Neuronal stem cell (in vitro differentiated cells): Measurements from ENCODE around the gene RNF10.
A peak's percentile ranks its signal among the peaks of the same experiment; 100 is the strongest.

Source experiments
- DNase-seq: peaks from one replicate; pipeline ENCODE4 v3.0.0-alpha.2; 2013; ENCODE audit warnings: low spot score
- H2AFZ ChIP-seq: one replicate; pipeline ENCODE4 v1.6.1; 2013; ENCODE audit warnings: mild to moderate bottlenecking, low read length, inconsistent platforms
- H2AK5ac ChIP-seq: 2 replicates; pipeline ENCODE4 v1.6.1; 2013; ENCODE audit warnings: low read depth, mild to moderate bottlenecking, inconsistent platforms, low read length, moderate library complexity, mixed read lengths
- H2BK120ac ChIP-seq: 2 replicates; pipeline ENCODE4 v1.6.1; 2013; ENCODE audit warnings: low read depth, mild to moderate bottlenecking, inconsistent platforms, low read length, moderate library complexity, mixed read lengths
- H2BK12ac ChIP-seq: one replicate; pipeline ENCODE4 v1.6.1; 2013; ENCODE audit warnings: low read length, inconsistent platforms
- H2BK15ac ChIP-seq: 2 replicates; pipeline ENCODE4 v1.6.1; 2013; ENCODE audit warnings: mild to moderate bottlenecking, low read length, inconsistent platforms, mixed read lengths
- H2BK5ac ChIP-seq: one replicate; pipeline ENCODE4 v1.6.1; 2013; ENCODE audit warnings: inconsistent platforms, mild to moderate bottlenecking, low read length, moderate library complexity
- H3K14ac ChIP-seq: one replicate; pipeline ENCODE4 v1.6.1; 2013; ENCODE audit warnings: low read length, inconsistent platforms
- H3K18ac ChIP-seq: 2 replicates; pipeline ENCODE4 v1.6.1; 2013; ENCODE audit warnings: low read length, inconsistent platforms
- H3K23ac ChIP-seq: 2 replicates; pipeline ENCODE4 v1.6.1; 2013; ENCODE audit warnings: low read depth, mild to moderate bottlenecking, mixed read lengths, low read length, inconsistent platforms; ENCODE audit not compliant: poor library complexity
- H3K27ac ChIP-seq: replicated peaks from 3 replicates; pipeline ENCODE4 v1.5.1; 2013; ENCODE audit warnings: low read length, inconsistent platforms
- H3K27me3 ChIP-seq, 3 experiments: 2 replicates each; pipeline ENCODE4 v1.6.1; 2013; ENCODE audit warnings: low read length in 3 of 3, mild to moderate bottlenecking in 2 of 3, inconsistent platforms in 1 of 3, low read depth in 1 of 3, mixed read lengths in 1 of 3, moderate library complexity in 1 of 3; ENCODE audit not compliant: control insufficient read depth in 3 of 3, insufficient read depth in 3 of 3
- H3K36me3 ChIP-seq, 2 donors: replicated peaks in 1 of 2; 2 replicates each; pipeline ENCODE4 v1.6.1; 2013; ENCODE audit warnings: low read length in 2 of 2; ENCODE audit not compliant: control insufficient read depth in 2 of 2, insufficient read depth in 2 of 2
- H3K4ac ChIP-seq: 2 replicates; pipeline ENCODE4 v1.6.1; 2013; ENCODE audit warnings: inconsistent platforms, mild to moderate bottlenecking, low read length, moderate library complexity
- H3K4me1 ChIP-seq, 2 donors: 1 replicate in 1 of 2; 2 replicates in 1 of 2; pipeline ENCODE4 v1.6.1; 2013; ENCODE audit warnings: low read length in 2 of 2, low read depth in 1 of 2; ENCODE audit not compliant: control insufficient read depth in 2 of 2, insufficient read depth in 1 of 2
- H3K4me2 ChIP-seq: one replicate; pipeline ENCODE4 v1.6.1; 2013; ENCODE audit warnings: mild to moderate bottlenecking, low read length, inconsistent platforms; ENCODE audit not compliant: insufficient read depth, poor library complexity, severe bottlenecking
- H3K4me3 ChIP-seq, 2 donors: 2 replicates each; pipeline ENCODE4 v1.5.1; 2013; ENCODE audit warnings: low read length in 2 of 2, mild to moderate bottlenecking in 2 of 2, inconsistent platforms in 1 of 2, moderate library complexity in 1 of 2
- H3K79me1 ChIP-seq: one replicate; pipeline ENCODE4 v1.6.1; 2013; ENCODE audit warnings: low read depth, mild to moderate bottlenecking, inconsistent platforms, low read length, moderate library complexity
- H3K9ac ChIP-seq: one replicate; pipeline ENCODE4 v1.6.1; 2013; ENCODE audit warnings: mild to moderate bottlenecking, low read depth, low read length, inconsistent platforms; ENCODE audit not compliant: poor library complexity
- H3K9me3 ChIP-seq, 2 donors: replicated peaks in 1 of 2; 2 replicates each; pipeline versions ENCODE3 to v1.6.1; 2013; ENCODE audit warnings: low read length in 2 of 2, mild to moderate bottlenecking in 2 of 2, inconsistent platforms in 1 of 2, low read depth in 1 of 2, mixed read lengths in 1 of 2, moderate library complexity in 1 of 2; ENCODE audit not compliant: control insufficient read depth in 2 of 2, insufficient read depth in 1 of 2
- H4K8ac ChIP-seq: one replicate; pipeline ENCODE4 v1.6.1; 2013; ENCODE audit warnings: low read depth, mild to moderate bottlenecking, inconsistent platforms, low read length, moderate library complexity
- H4K91ac ChIP-seq: one replicate; pipeline ENCODE4 v1.6.1; 2013; ENCODE audit warnings: low read length, low read depth, mild to moderate bottlenecking, inconsistent platforms; ENCODE audit not compliant: poor library complexity
- WGBS, 2 donors: extraction: QIAGEN DNeasy Blood & Tissue Kit; methylation state at CpG; one replicate each; pipeline ENCODE4 v1.1.7; 2013; ENCODE audit warnings: missing lambda C conversion rate in 2 of 2, mixed read lengths in 1 of 2; ENCODE audit not compliant: insufficient read length in 2 of 2, insufficient replicate concordance in 1 of 2; ENCODE audit errors: extremely low coverage in 2 of 2; 5-methylcytosine and 5-hydroxymethylcytosine counted together

Gene RNF10

DNA sequence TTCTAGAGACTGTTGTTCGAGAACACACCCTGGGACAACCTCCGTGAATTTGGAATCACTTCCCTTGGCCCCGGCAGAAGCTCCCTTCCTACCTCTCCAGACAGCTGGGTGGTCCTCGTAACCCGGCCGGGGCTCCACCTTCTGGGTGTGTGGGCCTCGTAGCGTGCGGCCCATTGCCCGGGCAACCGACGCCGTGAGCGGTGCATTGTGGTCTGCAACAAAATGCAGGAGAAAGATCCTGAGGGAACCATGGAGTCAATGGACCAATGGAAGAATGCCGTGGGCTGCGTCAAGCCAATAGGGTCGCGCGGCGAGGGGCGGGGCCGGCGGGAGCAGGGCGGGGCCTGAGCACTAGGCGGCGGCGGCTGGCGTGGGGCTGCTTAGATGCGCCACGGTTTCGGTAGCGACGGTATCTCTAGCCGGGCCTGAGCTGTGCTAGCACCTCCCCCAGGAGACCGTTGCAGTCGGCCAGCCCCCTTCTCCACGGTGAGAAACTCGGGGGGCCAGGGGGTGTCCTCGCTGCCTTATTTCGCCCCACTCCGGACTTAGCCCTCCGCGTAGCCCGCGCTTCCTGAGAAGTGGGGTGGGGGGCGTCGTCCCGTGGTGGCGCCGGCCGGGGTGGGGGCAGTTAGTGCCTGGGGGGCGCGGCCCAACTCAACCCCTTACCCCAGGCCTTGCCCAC lies 38.3 kb upstream of the RNF10 start, which contains the start of gene DYNLL1:
Gene DYNLL1 (plus strand): TSS at position 383 of the 682 bp plus-strand sequence. CDS start 309 bp downstream, outside the sequence.
- H3K79me1 ChIP-seq, result no peaks in the 10 kb centered on the region
- H4K91ac ChIP-seq, result no peak within 1 kb of the TSS
- H2AFZ ChIP-seq, result peak within 1 kb of the TSS; percentile 86
- H3K4me2 ChIP-seq, result peak within 1 kb of the TSS; percentile 75
- H4K8ac ChIP-seq, result no peak within 1 kb of the TSS
- H2BK12ac ChIP-seq, result no peak within 1 kb of the TSS
- H3K4ac ChIP-seq, result no peak within 1 kb of the TSS
- peak within 1 kb of the TSS; percentile 65 for H3K27ac ChIP-seq
- peaks cover 6 to 48% of the 10 kb centered on the region in 2 donors for H3K36me3 ChIP-seq
- no peaks in the 10 kb centered on the region for H3K9me3 ChIP-seq
- H2BK120ac ChIP-seq, result no peak within 1 kb of the TSS
- H3K23ac ChIP-seq, result peak within 1 kb of the TSS; percentile 97
- no peaks in the 10 kb centered on the region for H3K27me3 ChIP-seq
- H3K14ac ChIP-seq, result no peak within 1 kb of the TSS
- no peak within 1 kb of the TSS for H2BK15ac ChIP-seq
- peaks cover 6 to 10% of the 10 kb centered on the region in 2 donors for H3K4me1 ChIP-seq
- H3K9ac ChIP-seq, result peak within 1 kb of the TSS; percentile 85
- peak within 1 kb of the TSS; percentile 86 to 88 for H3K4me3 ChIP-seq
- peak; percentile 99 for DNase-seq
- H2BK5ac ChIP-seq, result peak within 1 kb of the TSS; percentile 30
- peak within 1 kb of the TSS; percentile 65 for H2AK5ac ChIP-seq
- WGBS, 2 donors, result no CpG with 5 or more reads among the region's 53 CpGs
- H3K18ac ChIP-seq, result peak within 1 kb of the TSS; percentile 95

GRCh38 chr12:120496413-120497340 lies 37.5 kb upstream of the RNF10 start:
- peak overlapping the region; percentile 95 for H3K18ac ChIP-seq
- H3K9ac ChIP-seq, result peak overlapping the region; percentile 85
- H3K27ac ChIP-seq, result peak overlapping the region; percentile 65
- no peak overlapping the region for H4K91ac ChIP-seq
- no peak overlapping the region for H2BK12ac ChIP-seq
- H3K4me2 ChIP-seq, result peak overlapping the region; percentile 75
- H3K23ac ChIP-seq, result no peak overlapping the region
- H3K4me3 ChIP-seq, result peak overlapping the region; percentile 86 to 88
- WGBS, 2 donors, result no CpG with 5 or more reads among the region's 47 CpGs
- H2AFZ ChIP-seq, result peak overlapping the region; percentile 86
- H2BK15ac ChIP-seq, result no peak overlapping the region
- peaks cover 8 to 48% of the 10 kb centered on the region in 2 donors for H3K36me3 ChIP-seq
- H2AK5ac ChIP-seq, result peak overlapping the region; percentile 65
- H3K79me1 ChIP-seq, result no peaks in the 10 kb centered on the region
- no peaks in the 10 kb centered on the region for H3K9me3 ChIP-seq
- DNase-seq, result peak; percentile 70
- H4K8ac ChIP-seq, result no peak overlapping the region
- no peak overlapping the region for H3K14ac ChIP-seq
- no peak overlapping the region for H3K4ac ChIP-seq
- H3K4me1 ChIP-seq, result peaks cover 6 to 10% of the 10 kb centered on the region in 2 donors
- no peaks in the 10 kb centered on the region for H3K27me3 ChIP-seq
- H2BK5ac ChIP-seq, result peak overlapping the region; percentile 30
- no peak overlapping the region for H2BK120ac ChIP-seq

GRCh38 chr12:120497524-120498150 lies 36.5 kb upstream of the RNF10 start:
- Histone ChIP-seq H4K8ac (no peak overlapping the region), H3K9ac (no peak overlapping the region), H3K36me3 (peaks cover 8 to 53% of the 10 kb centered on the region in 2 donors), H4K91ac (no peak overlapping the region), H3K14ac (no peak overlapping the region), H2BK12ac (no peak overlapping the region), H3K4me1 (peaks cover 6 to 10% of the 10 kb centered on the region in 2 donors), H3K4me2 (peak overlapping the region; percentile 75), H2BK15ac (no peak overlapping the region), H2AK5ac (no peak overlapping the region), H2BK5ac (no peak overlapping the region), H3K18ac (no peak overlapping the region), H2BK120ac (no peak overlapping the region), H3K27me3 (no peaks in the 10 kb centered on the region), H3K4me3 (peak overlapping the region in 1 of 2 donors; percentile 86), H3K23ac (no peak overlapping the region), H3K9me3 (no peaks in the 10 kb centered on the region), H3K27ac (no peak overlapping the region), H3K79me1 (no peaks in the 10 kb centered on the region), H2AFZ (no peak overlapping the region), H3K4ac (no peak overlapping the region)
- WGBS, 2 donors, result no CpG with 5 or more reads among the region's 9 CpGs
- no peak for DNase-seq
